GM21360 (cell line): ENCODE measurements around the gene MYADML2.
A peak's percentile ranks its signal among the peaks of the same experiment; 100 is the strongest.

Experiments used
- ATAC-seq: cut with Tn5 transposase; IDR thresholded peaks from one replicate; pipeline ENCODE4 v1.9.1; 2021; ENCODE audit warnings: mild to moderate bottlenecking, moderate library complexity; ENCODE audit not compliant: unreplicated experiment

Gene MYADML2

GRCh38 chr17:81926451-81927151, 20.4 kb downstream of the MYADML2 start:
- ATAC-seq = peak; percentile 23

- ATAC-seq = no peak
These were observed 21.1 kb downstream of the MYADML2 start for GRCh38 chr17:81925860-81926450.

- ATAC-seq = no peak
These were observed 22.2 kb downstream of the MYADML2 start for GRCh38 chr17:81924557-81925532.

GRCh38 chr17:81923302-81924260, 23.5 kb downstream of the MYADML2 start:
- ATAC-seq = no peak

- no peak for ATAC-seq
These were observed 24.3 kb downstream of the MYADML2 start for GRCh38 chr17:81922566-81923301.

- ATAC-seq = no peak
These were observed 25.0 kb downstream of the MYADML2 start for GRCh38 chr17:81921996-81922565.

- ATAC-seq = no peak
These were observed 25.5 kb downstream of the MYADML2 start for GRCh38 chr17:81921537-81921862.

GRCh38 chr17:81920612-81921536, 26.2 kb downstream of the MYADML2 start:
- ATAC-seq = no peak

- no peak for ATAC-seq
These were observed 28.0 kb downstream of the MYADML2 start for GRCh38 chr17:81918832-81919545.

- peak; percentile 23 for ATAC-seq
These were observed 28.7 kb downstream of the MYADML2 start for GRCh38 chr17:81918333-81918669.

- peak; percentile 50 for ATAC-seq
These were observed 29.3 kb downstream of the MYADML2 start, which contains the start of gene SIRT7 for GRCh38 chr17:81917565-81918332. TSS of gene SIRT7 (minus strand) at chr17:81918176. CDS start at chr17:81918131, 45 bp downstream.

- ATAC-seq = no peak
These were observed 30.6 kb downstream of the MYADML2 start for GRCh38 chr17:81916234-81917001.

GRCh38 chr17:81915331-81915730, 31.7 kb downstream of the MYADML2 start:
- ATAC-seq = no peak

- no peak for ATAC-seq
These were observed 32.8 kb downstream of the MYADML2 start for GRCh38 chr17:81914103-81914850.

- ATAC-seq = no peak
These were observed 33.5 kb downstream of the MYADML2 start for GRCh38 chr17:81913394-81914102.
